ENCODE results near the gene MICAL3.

MICAL3 gene

GRCh38 chr22:17827466-17827865, 196.9 kb downstream of the MICAL3 start:
- Histone ChIP-seq H3K27ac (ENCODE audit: low read length) (no peak overlapping the region), H3K4me1 (ENCODE audit: control insufficient read depth, insufficient read depth, low read length) (peaks cover 30% of the 10 kb centered on the region), H3K9me3 (ENCODE audit: control insufficient read depth in 2 of 2, low read length in 2 of 2) (no peaks in the 10 kb centered on the region), H3K36me3 (ENCODE audit: control insufficient read depth in 2 of 2, insufficient read depth in 2 of 2, low read length in 2 of 2) (peaks cover 25 to 36% of the 10 kb centered on the region in 2 donors), H3K9ac (ENCODE audit: low read length in 2 of 2) (no peak overlapping the region), H3K4me3 (ENCODE audit: low read length in 2 of 2) (no peak overlapping the region), H3K27me3 (ENCODE audit: control insufficient read depth in 1 of 2, insufficient read depth in 2 of 2, low read length in 2 of 2) (no peaks in the 10 kb centered on the region)

- Histone ChIP-seq H3K4me3 (ENCODE audit: low read length in 2 of 2) (no peak overlapping the region), H3K9me3 (ENCODE audit: control insufficient read depth in 2 of 2, low read length in 2 of 2) (no peaks in the 10 kb centered on the region), H3K9ac (ENCODE audit: low read length in 2 of 2) (no peak overlapping the region), H3K27me3 (ENCODE audit: control insufficient read depth in 1 of 2, insufficient read depth in 2 of 2, low read length in 2 of 2) (no peaks in the 10 kb centered on the region), H3K4me1 (ENCODE audit: control insufficient read depth, insufficient read depth, low read length) (peaks cover 16% of the 10 kb centered on the region), H3K27ac (ENCODE audit: low read length) (no peak overlapping the region), H3K36me3 (ENCODE audit: control insufficient read depth in 2 of 2, insufficient read depth in 2 of 2, low read length in 2 of 2) (peaks cover 36 to 45% of the 10 kb centered on the region in 2 donors)
These were observed 198.3 kb downstream of the MICAL3 start for GRCh38 chr22:17825876-17826550.

GRCh38 chr22:17824457-17824856, 199.9 kb downstream of the MICAL3 start:
- Histone ChIP-seq H3K4me1 (ENCODE audit: control insufficient read depth, insufficient read depth, low read length) (peaks cover under 1% of the 10 kb centered on the region), H3K36me3 (ENCODE audit: control insufficient read depth in 2 of 2, insufficient read depth in 2 of 2, low read length in 2 of 2) (peaks cover 37 to 45% of the 10 kb centered on the region in 2 donors), H3K9me3 (ENCODE audit: control insufficient read depth in 2 of 2, low read length in 2 of 2) (no peaks in the 10 kb centered on the region), H3K4me3 (ENCODE audit: low read length in 2 of 2) (no peak overlapping the region), H3K27ac (ENCODE audit: low read length) (no peak overlapping the region), H3K9ac (ENCODE audit: low read length in 2 of 2) (no peak overlapping the region), H3K27me3 (ENCODE audit: control insufficient read depth in 1 of 2, insufficient read depth in 2 of 2, low read length in 2 of 2) (no peaks in the 10 kb centered on the region)

- H3K4me1 ChIP-seq (ENCODE audit: control insufficient read depth, insufficient read depth, low read length): no peaks in the 10 kb centered on the region
- no peak overlapping the region for H3K27ac ChIP-seq (ENCODE audit: low read length)
- no peak overlapping the region for H3K9ac ChIP-seq (ENCODE audit: low read length in 2 of 2)
- H3K36me3 ChIP-seq (ENCODE audit: control insufficient read depth in 2 of 2, insufficient read depth in 2 of 2, low read length in 2 of 2): peaks cover 41 to 46% of the 10 kb centered on the region in 2 donors
- no peaks in the 10 kb centered on the region for H3K9me3 ChIP-seq (ENCODE audit: control insufficient read depth in 2 of 2, low read length in 2 of 2)
- H3K4me3 ChIP-seq (ENCODE audit: low read length in 2 of 2): no peak overlapping the region
- H3K27me3 ChIP-seq (ENCODE audit: control insufficient read depth in 1 of 2, insufficient read depth in 2 of 2, low read length in 2 of 2): no peaks in the 10 kb centered on the region
These were observed 200.4 kb downstream of the MICAL3 start for GRCh38 chr22:17823964-17824363.

GRCh38 chr22:17823226-17823625, 201.1 kb downstream of the MICAL3 start:
- no peaks in the 10 kb centered on the region for H3K9me3 ChIP-seq (ENCODE audit: control insufficient read depth in 2 of 2, low read length in 2 of 2)
- H3K27ac ChIP-seq (ENCODE audit: low read length): no peak overlapping the region
- peak overlapping the region in 1 of 2 donors; percentile 9 for H3K9ac ChIP-seq (ENCODE audit: low read length in 2 of 2)
- H3K4me1 ChIP-seq (ENCODE audit: control insufficient read depth, insufficient read depth, low read length): no peaks in the 10 kb centered on the region
- no peak overlapping the region for H3K4me3 ChIP-seq (ENCODE audit: low read length in 2 of 2)
- peaks cover 37 to 48% of the 10 kb centered on the region in 2 donors for H3K36me3 ChIP-seq (ENCODE audit: control insufficient read depth in 2 of 2, insufficient read depth in 2 of 2, low read length in 2 of 2)
- H3K27me3 ChIP-seq (ENCODE audit: control insufficient read depth in 1 of 2, insufficient read depth in 2 of 2, low read length in 2 of 2): no peaks in the 10 kb centered on the region

GRCh38 chr22:17822087-17822486, 202.3 kb downstream of the MICAL3 start:
- no peak overlapping the region for H3K4me3 ChIP-seq (ENCODE audit: low read length in 2 of 2)
- H3K9me3 ChIP-seq (ENCODE audit: control insufficient read depth in 2 of 2, low read length in 2 of 2): no peaks in the 10 kb centered on the region
- no peaks in the 10 kb centered on the region for H3K4me1 ChIP-seq (ENCODE audit: control insufficient read depth, insufficient read depth, low read length)
- H3K9ac ChIP-seq (ENCODE audit: low read length in 2 of 2): no peak overlapping the region
- H3K27ac ChIP-seq (ENCODE audit: low read length): no peak overlapping the region
- no peaks in the 10 kb centered on the region for H3K27me3 ChIP-seq (ENCODE audit: control insufficient read depth in 1 of 2, insufficient read depth in 2 of 2, low read length in 2 of 2)
- H3K36me3 ChIP-seq (ENCODE audit: control insufficient read depth in 2 of 2, insufficient read depth in 2 of 2, low read length in 2 of 2): peaks cover 33 to 37% of the 10 kb centered on the region in 2 donors

GRCh38 chr22:17820879-17821439, 203.4 kb downstream of the MICAL3 start:
- Histone ChIP-seq H3K4me3 (ENCODE audit: low read length in 2 of 2) (no peak overlapping the region), H3K27ac (ENCODE audit: low read length) (no peak overlapping the region), H3K4me1 (ENCODE audit: control insufficient read depth, insufficient read depth, low read length) (no peaks in the 10 kb centered on the region), H3K27me3 (ENCODE audit: control insufficient read depth in 1 of 2, insufficient read depth in 2 of 2, low read length in 2 of 2) (no peaks in the 10 kb centered on the region), H3K36me3 (ENCODE audit: control insufficient read depth in 2 of 2, insufficient read depth in 2 of 2, low read length in 2 of 2) (peaks cover 36 to 40% of the 10 kb centered on the region in 2 donors), H3K9ac (ENCODE audit: low read length in 2 of 2) (no peak overlapping the region), H3K9me3 (ENCODE audit: control insufficient read depth in 2 of 2, low read length in 2 of 2) (no peaks in the 10 kb centered on the region)

- H3K36me3 ChIP-seq (ENCODE audit: control insufficient read depth in 2 of 2, insufficient read depth in 2 of 2, low read length in 2 of 2): peaks cover 45 to 51% of the 10 kb centered on the region in 2 donors
These were observed 205.7 kb downstream of the MICAL3 start for GRCh38 chr22:17818649-17819048.

GRCh38 chr22:17818180-17818579, 206.2 kb downstream of the MICAL3 start:
- Histone ChIP-seq H3K4me3 (ENCODE audit: low read length in 2 of 2) (no peak overlapping the region), H3K36me3 (ENCODE audit: control insufficient read depth in 2 of 2, insufficient read depth in 2 of 2, low read length in 2 of 2) (peaks cover 49 to 55% of the 10 kb centered on the region in 2 donors), H3K27ac (ENCODE audit: low read length) (no peak overlapping the region), H3K27me3 (ENCODE audit: control insufficient read depth in 1 of 2, insufficient read depth in 2 of 2, low read length in 2 of 2) (no peaks in the 10 kb centered on the region), H3K9me3 (ENCODE audit: control insufficient read depth in 2 of 2, low read length in 2 of 2) (no peaks in the 10 kb centered on the region), H3K4me1 (ENCODE audit: control insufficient read depth, insufficient read depth, low read length) (no peaks in the 10 kb centered on the region), H3K9ac (ENCODE audit: low read length in 2 of 2) (no peak overlapping the region)

More at GRCh38 chr22:17818649-17819048, 205.7 kb downstream of the MICAL3 start:
- Histone ChIP-seq H3K9ac (ENCODE audit: low read length in 2 of 2) (no peak overlapping the region), H3K27me3 (ENCODE audit: control insufficient read depth in 1 of 2, insufficient read depth in 2 of 2, low read length in 2 of 2) (no peaks in the 10 kb centered on the region), H3K4me3 (ENCODE audit: low read length in 2 of 2) (no peak overlapping the region), H3K4me1 (ENCODE audit: control insufficient read depth, insufficient read depth, low read length) (no peaks in the 10 kb centered on the region), H3K27ac (ENCODE audit: low read length) (no peak overlapping the region), H3K9me3 (ENCODE audit: control insufficient read depth in 2 of 2, low read length in 2 of 2) (no peaks in the 10 kb centered on the region)

GRCh38 chr22:17817511-17818065, 206.8 kb downstream of the MICAL3 start:
- Histone ChIP-seq H3K9me3 (ENCODE audit: control insufficient read depth in 2 of 2, low read length in 2 of 2) (no peaks in the 10 kb centered on the region), H3K9ac (ENCODE audit: low read length in 2 of 2) (no peak overlapping the region), H3K4me3 (ENCODE audit: low read length in 2 of 2) (no peak overlapping the region), H3K36me3 (ENCODE audit: control insufficient read depth in 2 of 2, insufficient read depth in 2 of 2, low read length in 2 of 2) (peaks cover 45 to 57% of the 10 kb centered on the region in 2 donors), H3K27me3 (ENCODE audit: control insufficient read depth in 1 of 2, insufficient read depth in 2 of 2, low read length in 2 of 2) (no peaks in the 10 kb centered on the region), H3K27ac (ENCODE audit: low read length) (no peak overlapping the region), H3K4me1 (ENCODE audit: control insufficient read depth, insufficient read depth, low read length) (no peaks in the 10 kb centered on the region)

GRCh38 chr22:17817079-17817478, 207.3 kb downstream of the MICAL3 start:
- Histone ChIP-seq H3K9me3 (ENCODE audit: control insufficient read depth in 2 of 2, low read length in 2 of 2) (no peaks in the 10 kb centered on the region), H3K4me1 (ENCODE audit: control insufficient read depth, insufficient read depth, low read length) (no peaks in the 10 kb centered on the region), H3K4me3 (ENCODE audit: low read length in 2 of 2) (no peak overlapping the region), H3K27ac (ENCODE audit: low read length) (no peak overlapping the region), H3K27me3 (ENCODE audit: control insufficient read depth in 1 of 2, insufficient read depth in 2 of 2, low read length in 2 of 2) (no peaks in the 10 kb centered on the region), H3K36me3 (ENCODE audit: control insufficient read depth in 2 of 2, insufficient read depth in 2 of 2, low read length in 2 of 2) (peaks cover 46 to 59% of the 10 kb centered on the region in 2 donors), H3K9ac (ENCODE audit: low read length in 2 of 2) (no peak overlapping the region)
